Measurements from ENCODE around the gene CLEC11A.

DNA sequence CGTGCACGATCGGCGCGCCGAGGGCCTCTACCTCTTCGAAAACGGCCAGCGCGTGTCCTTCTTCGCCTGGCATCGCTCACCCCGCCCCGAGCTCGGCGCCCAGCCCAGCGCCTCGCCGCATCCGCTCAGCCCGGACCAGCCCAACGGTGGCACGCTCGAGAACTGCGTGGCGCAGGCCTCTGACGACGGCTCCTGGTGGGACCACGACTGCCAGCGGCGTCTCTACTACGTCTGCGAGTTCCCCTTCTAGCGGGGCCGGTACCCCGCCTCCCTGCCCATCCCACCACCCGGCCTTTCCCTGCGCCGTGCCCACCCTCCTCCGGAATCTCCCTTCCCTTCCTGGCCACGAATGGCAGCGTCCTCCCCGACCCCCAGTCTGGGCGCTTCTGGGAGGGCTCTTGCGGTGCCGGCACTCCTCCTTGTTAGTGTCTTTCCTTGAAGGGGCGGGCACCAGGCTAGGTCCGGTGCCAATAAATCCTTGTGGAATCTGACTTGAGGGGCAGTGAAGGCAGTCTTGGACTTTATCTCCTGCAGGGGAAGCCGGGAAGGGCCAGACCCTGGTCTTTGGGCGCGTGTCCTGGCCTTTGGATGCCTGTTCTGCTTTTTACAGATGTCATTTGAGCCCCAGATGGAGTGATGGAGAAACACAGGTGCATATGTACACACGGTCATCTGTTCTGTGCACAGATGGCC, 2.2 kb downstream of the CLEC11A start:
- no peak for TF ChIP-seq EZH2 (IDR thresholded peaks at IDR 0.05)
- no peak for TF ChIP-seq POLR2AphosphoS5 (IDR thresholded peaks at IDR 0.05; ENCODE audit: borderline replicate concordance, low read depth, low read length)

Data from SK-N-MC (cell line).